Endometrial microvascular endothelial cells (primary cell): ENCODE results near the gene ANKK1. TPM values are rescaled to one million over a fixed set of nuclear protein-coding genes. Genes with fewer than 3 reads are reported as not detected.

ENCODE experiments used
- in situ Hi-C: cut with HindIII; loops from 2 replicates; pipeline ENCODE4 v1.10.0; 2017; ENCODE audit warnings: low sequenced_read_pairs, low pct_unique_long_range_greater_than_20kb; ENCODE audit errors: inconsistent ontology term
- total RNA-seq: library from RNA; depleted of rRNA; stranded (reverse); fragments of >200 nt; gene quantifications from one replicate; pipeline ENCODE4 v1.2.3, GENCODE V29; 2015; ENCODE audit errors: inconsistent ontology term

ANKK1 gene
- total RNA-seq, 1 donor from 2014 or later: not detected

- in situ Hi-C loops: no loop called here
Observed at GRCh38 chr11:113444502-113445123, 57.0 kb downstream of the ANKK1 start.

GRCh38 chr11:113446112-113446511 is 58.5 kb downstream of the ANKK1 start:
- in situ Hi-C loops: no loop called here

GRCh38 chr11:113446938-113447337 is 59.4 kb downstream of the ANKK1 start:
- in situ Hi-C loops: no loop called here

- in situ Hi-C loops: no loop called here
Observed at GRCh38 chr11:113447621-113448315, 60.2 kb downstream of the ANKK1 start.

- in situ Hi-C loops: no loop called here
Observed at GRCh38 chr11:113448316-113448677, 60.7 kb downstream of the ANKK1 start.

- in situ Hi-C loops: no loop called here
Observed at GRCh38 chr11:113449743-113450142, 62.2 kb downstream of the ANKK1 start.

Other genes with a start within 250 kb of the ANKK1 start
- gene TTC12, start 73.2 kb upstream of the ANKK1 start, total RNA-seq: 4.8 TPM
- not detected for gene DRD2, start 87.6 kb downstream of the ANKK1 start, total RNA-seq